Measurements from ENCODE around the gene CD8A.

The CD8A gene

GRCh38 chr2:86822668-86823345, 32.1 kb upstream of the CD8A start:
- no peaks in the 10 kb centered on the region for H3K36me3 ChIP-seq (ENCODE audit: control insufficient read depth, low read length)
- peaks cover 7% of the 10 kb centered on the region for H3K27me3 ChIP-seq (ENCODE audit: control insufficient read depth, low read length)
- no peak overlapping the region for H3K4me3 ChIP-seq (ENCODE audit: low read length)
- H3K4me2 ChIP-seq (ENCODE audit: low read length) = no peak overlapping the region
- H3K4me1 ChIP-seq (ENCODE audit: control insufficient read depth, low read length) = no peaks in the 10 kb centered on the region
- H4K20me1 ChIP-seq (ENCODE audit: control insufficient read depth, insufficient read depth, low read depth, low read length) = no peaks in the 10 kb centered on the region
- TF ChIP-seq CTCF (IDR thresholded peaks at IDR 0.05; ENCODE audit: low read depth, low read length, poor library complexity, severe bottlenecking) (no peak), EZH2phosphoT487 (IDR thresholded peaks at IDR 0.05; ENCODE audit: borderline replicate concordance, low read length) (no peak)
- H3F3A ChIP-seq (ENCODE audit: control insufficient read depth, insufficient read depth) = no peaks in the 10 kb centered on the region
- H3K79me2 ChIP-seq (ENCODE audit: control insufficient read depth, low read length) = no peaks in the 10 kb centered on the region
- H3K9me3 ChIP-seq (ENCODE audit: control insufficient read depth, insufficient read depth, low read length) = no peaks in the 10 kb centered on the region
- H3K27ac ChIP-seq (ENCODE audit: low read depth, low read length) = no peak overlapping the region
- no peaks in the 10 kb centered on the region for H3K9me2 ChIP-seq (replicated peaks; ENCODE audit: control insufficient read depth, low read length)

- Histone ChIP-seq H3K9me3 (ENCODE audit: control insufficient read depth, insufficient read depth, low read length) (no peaks in the 10 kb centered on the region), H3K4me3 (ENCODE audit: low read length) (no peak overlapping the region), H3K36me3 (ENCODE audit: control insufficient read depth, low read length) (no peaks in the 10 kb centered on the region), H3K27me3 (ENCODE audit: control insufficient read depth, low read length) (peaks cover 7% of the 10 kb centered on the region), H3F3A (ENCODE audit: control insufficient read depth, insufficient read depth) (no peaks in the 10 kb centered on the region), H3K9me2 (replicated peaks; ENCODE audit: control insufficient read depth, low read length) (no peaks in the 10 kb centered on the region), H3K4me2 (ENCODE audit: low read length) (no peak overlapping the region), H4K20me1 (ENCODE audit: control insufficient read depth, insufficient read depth, low read depth, low read length) (no peaks in the 10 kb centered on the region), H3K79me2 (ENCODE audit: control insufficient read depth, low read length) (no peaks in the 10 kb centered on the region), H3K27ac (ENCODE audit: low read depth, low read length) (no peak overlapping the region), H3K4me1 (ENCODE audit: control insufficient read depth, low read length) (no peaks in the 10 kb centered on the region)
- TF ChIP-seq EZH2phosphoT487 (IDR thresholded peaks at IDR 0.05; ENCODE audit: borderline replicate concordance, low read length) (no peak), CTCF (IDR thresholded peaks at IDR 0.05; ENCODE audit: low read depth, low read length, poor library complexity, severe bottlenecking) (no peak)
Observed at GRCh38 chr2:86821842-86822241, 31.1 kb upstream of the CD8A start.

GRCh38 chr2:86821306-86821705, 30.6 kb upstream of the CD8A start:
- H3K27me3 ChIP-seq (ENCODE audit: control insufficient read depth, low read length) = peaks cover 10% of the 10 kb centered on the region
- no peaks in the 10 kb centered on the region for H3K36me3 ChIP-seq (ENCODE audit: control insufficient read depth, low read length)
- H3K27ac ChIP-seq (ENCODE audit: low read depth, low read length) = no peak overlapping the region
- H3K4me2 ChIP-seq (ENCODE audit: low read length) = no peak overlapping the region
- no peaks in the 10 kb centered on the region for H3F3A ChIP-seq (ENCODE audit: control insufficient read depth, insufficient read depth)
- H3K79me2 ChIP-seq (ENCODE audit: control insufficient read depth, low read length) = no peaks in the 10 kb centered on the region
- H3K4me1 ChIP-seq (ENCODE audit: control insufficient read depth, low read length) = no peaks in the 10 kb centered on the region
- no peaks in the 10 kb centered on the region for H3K9me3 ChIP-seq (ENCODE audit: control insufficient read depth, insufficient read depth, low read length)
- no peak overlapping the region for H3K4me3 ChIP-seq (ENCODE audit: low read length)
- H3K9me2 ChIP-seq (replicated peaks; ENCODE audit: control insufficient read depth, low read length) = no peaks in the 10 kb centered on the region
- H4K20me1 ChIP-seq (ENCODE audit: control insufficient read depth, insufficient read depth, low read depth, low read length) = no peaks in the 10 kb centered on the region
- TF ChIP-seq CTCF (IDR thresholded peaks at IDR 0.05; ENCODE audit: low read depth, low read length, poor library complexity, severe bottlenecking) (no peak), EZH2phosphoT487 (IDR thresholded peaks at IDR 0.05; ENCODE audit: borderline replicate concordance, low read length) (no peak)
